ENCODE measurements around the gene SNRNP40.
A peak's percentile ranks its signal among the peaks of the same experiment; 100 is the strongest.

SNRNP40 gene

GRCh38 chr1:31296486-31297276 lies at the start of gene SNRNP40, which contains the start of gene ZCCHC17:
Gene SNRNP40, minus strand, starts transcription at chr1:31296788. Its CDS starts 37 bp downstream, at chr1:31296751.
Gene ZCCHC17, plus strand, starts transcription at chr1:31297032. Its CDS starts 13,067 bp downstream, at chr1:31310099.
- Histone ChIP-seq H4K20me1 (ENCODE audit: low read depth, low read length) (no peaks in the 10 kb centered on the region), H3K27ac (ENCODE audit: low read depth, low read length) (peak within 1 kb of the TSS; percentile 66), H3K9me3 (ENCODE audit: insufficient read depth, low read length) (no peaks in the 10 kb centered on the region), H2AFZ (ENCODE audit: low read depth, low read length, severe bottlenecking) (peak within 1 kb of the TSS; percentile 66), H3K36me3 (ENCODE audit: low read length) (no peaks in the 10 kb centered on the region; the same call in 1 of the 2 replicates), H3K27me3 (ENCODE audit: low read length) (no peaks in the 10 kb centered on the region), H3F3A (ENCODE audit: insufficient read depth) (no peaks in the 10 kb centered on the region), H3K79me2 (ENCODE audit: insufficient read depth, low read length) (peaks cover 85% of the 10 kb centered on the region), H3K9me2 (replicated peaks; ENCODE audit: insufficient read depth, low read length) (no peaks in the 10 kb centered on the region), H3K4me2 (ENCODE audit: low read depth, low read length, poor library complexity, severe bottlenecking) (peak within 1 kb of the TSS; percentile 88), H3K4me3 (ENCODE audit: insufficient read depth, low read length, poor library complexity, severe bottlenecking) (peak within 1 kb of the TSS; percentile 87), H3K9ac (ENCODE audit: low read length) (peak within 1 kb of the TSS; percentile 95)
- TF ChIP-seq EZH2phosphoT487 (conservative IDR thresholded peaks at IDR 0.05; ENCODE audit: low read length) (no peak), CTCF (IDR thresholded peaks at IDR 0.05; ENCODE audit: insufficient read depth, low read length, poor library complexity, severe bottlenecking) (no peak)

GRCh38 chr1:31345635-31346034 lies 49.0 kb upstream of the SNRNP40 start:
- Histone ChIP-seq H3K27ac (ENCODE audit: low read depth, low read length) (no peak overlapping the region), H3K36me3 (ENCODE audit: low read length) (peaks cover 5% of the 10 kb centered on the region; the same call in 1 of the 2 replicates), H3K79me2 (ENCODE audit: insufficient read depth, low read length) (no peaks in the 10 kb centered on the region), H3K9ac (ENCODE audit: low read length) (no peak overlapping the region), H3K27me3 (ENCODE audit: low read length) (no peaks in the 10 kb centered on the region), H3K9me3 (ENCODE audit: insufficient read depth, low read length) (no peaks in the 10 kb centered on the region), H4K20me1 (ENCODE audit: low read depth, low read length) (no peaks in the 10 kb centered on the region), H3F3A (ENCODE audit: insufficient read depth) (0 out of 2 replicates have a peak, but pooled peaks cover 6% of the 10 kb centered on the region), H2AFZ (ENCODE audit: low read depth, low read length, severe bottlenecking) (no peak overlapping the region), H3K4me2 (ENCODE audit: low read depth, low read length, poor library complexity, severe bottlenecking) (no peak overlapping the region), H3K4me3 (ENCODE audit: insufficient read depth, low read length, poor library complexity, severe bottlenecking) (no peak overlapping the region), H3K9me2 (replicated peaks; ENCODE audit: insufficient read depth, low read length) (no peaks in the 10 kb centered on the region)
- TF ChIP-seq CTCF (IDR thresholded peaks at IDR 0.05; ENCODE audit: insufficient read depth, low read length, poor library complexity, severe bottlenecking) (no peak), EZH2phosphoT487 (conservative IDR thresholded peaks at IDR 0.05; ENCODE audit: low read length) (no peak)

GRCh38 chr1:31344503-31344902 lies 47.9 kb upstream of the SNRNP40 start:
- Histone ChIP-seq H3F3A (ENCODE audit: insufficient read depth) (0 out of 2 replicates have a peak, but pooled peaks cover 6% of the 10 kb centered on the region), H2AFZ (ENCODE audit: low read depth, low read length, severe bottlenecking) (no peak overlapping the region), H3K9me2 (replicated peaks; ENCODE audit: insufficient read depth, low read length) (no peaks in the 10 kb centered on the region), H3K27ac (ENCODE audit: low read depth, low read length) (no peak overlapping the region), H3K9me3 (ENCODE audit: insufficient read depth, low read length) (no peaks in the 10 kb centered on the region), H3K79me2 (ENCODE audit: insufficient read depth, low read length) (no peaks in the 10 kb centered on the region), H3K27me3 (ENCODE audit: low read length) (no peaks in the 10 kb centered on the region), H3K4me3 (ENCODE audit: insufficient read depth, low read length, poor library complexity, severe bottlenecking) (no peak overlapping the region), H3K36me3 (ENCODE audit: low read length) (peaks cover 1% of the 10 kb centered on the region; the same call in 1 of the 2 replicates), H4K20me1 (ENCODE audit: low read depth, low read length) (no peaks in the 10 kb centered on the region), H3K9ac (ENCODE audit: low read length) (no peak overlapping the region), H3K4me2 (ENCODE audit: low read depth, low read length, poor library complexity, severe bottlenecking) (no peak overlapping the region)
- TF ChIP-seq EZH2phosphoT487 (conservative IDR thresholded peaks at IDR 0.05; ENCODE audit: low read length) (no peak), CTCF (IDR thresholded peaks at IDR 0.05; ENCODE audit: insufficient read depth, low read length, poor library complexity, severe bottlenecking) (no peak)
